DND-41 (cell line): ENCODE data around the gene PLP1.

Source experiments
- ATAC-seq: fragments of 200-7000 bp; cut with Tn5 transposase; 3 replicates; pipeline ENCODE4 v1.9.1; 2021; ENCODE audit warnings: low read depth; ENCODE audit not compliant: insufficient read depth
- DNase-seq: peaks from one replicate; pipeline ENCODE4 v3.0.0-alpha.2; 2020
- H2AFZ ChIP-seq: 2 replicates; pipeline ENCODE4 v1.6.0; 2012; ENCODE audit warnings: low read depth, low read length
- H3K27ac ChIP-seq: 2 replicates; pipeline ENCODE4 v1.5.1; 2012; ENCODE audit warnings: low read length, inconsistent platforms
- H3K27me3 ChIP-seq: fragments of 200-600 bp; sonication (generic); 2 replicates; pipeline ENCODE4 v1.6.0; 2012; ENCODE audit warnings: low read length, mild to moderate bottlenecking, inconsistent platforms; ENCODE audit not compliant: insufficient read depth, poor library complexity
- H3K36me3 ChIP-seq: 2 replicates; pipeline ENCODE4 v1.5.1; 2012; ENCODE audit warnings: low read length, inconsistent platforms; ENCODE audit not compliant: insufficient read depth
- H3K4me1 ChIP-seq: 2 replicates; pipeline ENCODE4 v1.5.1; 2012; ENCODE audit warnings: mild to moderate bottlenecking, low read length; ENCODE audit not compliant: insufficient read depth
- H3K4me2 ChIP-seq: 2 replicates; pipeline ENCODE4 v1.6.0; 2012; ENCODE audit warnings: mild to moderate bottlenecking, moderate library complexity, low read length, inconsistent platforms; ENCODE audit not compliant: insufficient read depth
- H3K4me3 ChIP-seq, 2 experiments: fragments of 200-600 bp in 1 of 2; shearing (Covaris generic) in 1 of 2; 2 replicates each; pipeline ENCODE4 v1.5.1; 2012 to 2016; ENCODE audit warnings: inconsistent platforms in 2 of 2, low read length in 2 of 2, mild to moderate bottlenecking in 2 of 2, low read depth in 1 of 2, moderate library complexity in 1 of 2
- H3K79me2 ChIP-seq: 2 replicates; pipeline ENCODE4 v1.6.0; 2012; ENCODE audit warnings: low read length, inconsistent platforms; ENCODE audit not compliant: insufficient read depth
- H3K9ac ChIP-seq: 2 replicates; pipeline ENCODE4 v1.6.0; 2012; ENCODE audit warnings: low read depth, mild to moderate bottlenecking, inconsistent platforms, low read length, moderate library complexity
- H3K9me3 ChIP-seq: 2 replicates; pipeline ENCODE4 v1.5.1; 2012; ENCODE audit warnings: low read length, moderate library complexity, mild to moderate bottlenecking, inconsistent platforms; ENCODE audit not compliant: insufficient read depth, severe bottlenecking
- H4K20me1 ChIP-seq: 2 replicates; pipeline ENCODE4 v1.6.0; 2012; ENCODE audit warnings: low read length; ENCODE audit not compliant: insufficient read depth
- CTCF ChIP-seq: IDR thresholded peaks from 2 replicates; pipeline ENCODE4 v1.5.1; 2012; ENCODE audit warnings: borderline replicate concordance, low read length, moderate library complexity, mild to moderate bottlenecking; ENCODE audit not compliant: poor library complexity, severe bottlenecking; ENCODE audit errors: extremely low read depth
- EZH2 ChIP-seq: IDR thresholded peaks from 3 replicates; pipeline ENCODE4 v1.6.1; 2012; ENCODE audit warnings: borderline replicate concordance, low read depth, mild to moderate bottlenecking, moderate library complexity, low read length, inconsistent platforms; ENCODE audit not compliant: severe bottlenecking

The PLP1 gene

GRCh38 chrX:103797691-103798090, 21.1 kb downstream of the PLP1 start:
- Histone ChIP-seq H3K4me2 (no peak overlapping the region), H3K4me3 (no peak overlapping the region), H4K20me1 (no peaks in the 10 kb centered on the region), H3K36me3 (no peaks in the 10 kb centered on the region), H3K4me1 (no peaks in the 10 kb centered on the region), H3K9ac (no peak overlapping the region), H3K27me3 (no peaks in the 10 kb centered on the region), H2AFZ (no peak overlapping the region), H3K79me2 (no peaks in the 10 kb centered on the region), H3K9me3 (no peaks in the 10 kb centered on the region), H3K27ac (no peak overlapping the region)
- ATAC-seq (no peak), DNase-seq (no peak)
- TF ChIP-seq EZH2 (no peak), CTCF (no peak)

- H4K20me1 ChIP-seq = no peaks in the 10 kb centered on the region
Observed at GRCh38 chrX:103800318-103800717, 23.7 kb downstream of the PLP1 start.

GRCh38 chrX:103805860-103806259, 29.2 kb downstream of the PLP1 start:
- no peaks in the 10 kb centered on the region for H3K9me3 ChIP-seq
- no peak overlapping the region for H3K27ac ChIP-seq
- no peaks in the 10 kb centered on the region for H4K20me1 ChIP-seq
- no peaks in the 10 kb centered on the region for H3K27me3 ChIP-seq
- no peaks in the 10 kb centered on the region for H3K79me2 ChIP-seq
- no peaks in the 10 kb centered on the region for H3K36me3 ChIP-seq
- H3K9ac ChIP-seq = no peak overlapping the region
- no peak for ATAC-seq
- no peak overlapping the region for H3K4me3 ChIP-seq
- no peaks in the 10 kb centered on the region for H3K4me1 ChIP-seq
- H3K4me2 ChIP-seq = no peak overlapping the region
- DNase-seq = no peak
- no peak overlapping the region for H2AFZ ChIP-seq
- no peak for TF ChIP-seq CTCF
- no peak for TF ChIP-seq EZH2

More at GRCh38 chrX:103800318-103800717, 23.7 kb downstream of the PLP1 start:
- Histone ChIP-seq H3K27ac (no peak overlapping the region), H3K4me3 (no peak overlapping the region), H3K27me3 (no peaks in the 10 kb centered on the region), H2AFZ (no peak overlapping the region), H3K36me3 (no peaks in the 10 kb centered on the region), H3K9ac (no peak overlapping the region), H3K9me3 (no peaks in the 10 kb centered on the region), H3K4me2 (no peak overlapping the region), H3K79me2 (no peaks in the 10 kb centered on the region), H3K4me1 (no peaks in the 10 kb centered on the region)
- DNase-seq = no peak
- no peak for TF ChIP-seq EZH2
- no peak for ATAC-seq

GRCh38 chrX:103806862-103807474, 30.3 kb downstream of the PLP1 start:
- Histone ChIP-seq H4K20me1 (no peaks in the 10 kb centered on the region), H2AFZ (no peak overlapping the region), H3K4me3 (no peak overlapping the region), H3K9ac (no peak overlapping the region), H3K4me2 (no peak overlapping the region), H3K27me3 (no peaks in the 10 kb centered on the region), H3K36me3 (no peaks in the 10 kb centered on the region), H3K79me2 (no peaks in the 10 kb centered on the region), H3K27ac (no peak overlapping the region), H3K4me1 (no peaks in the 10 kb centered on the region), H3K9me3 (no peaks in the 10 kb centered on the region)
- DNase-seq = no peak
- no peak for ATAC-seq
- TF ChIP-seq CTCF (no peak), EZH2 (no peak)
